K562 (cell line): Measurements from ENCODE around the gene RNF112. TPM values are rescaled to one million over a fixed set of nuclear protein-coding genes. Genes with fewer than 3 reads are reported as not detected.

Experiments used
- AFF1 ChIP-seq, 2 experiments: fragments of 450-650 bp; IDR thresholded peaks; 2 replicates each; pipeline ENCODE4 v1.6.1; 2018; ENCODE audit warnings: mild to moderate bottlenecking in 2 of 2, low read depth in 1 of 2; ENCODE audit not compliant: partially characterized antibody in 2 of 2
- ARID3B ChIP-seq: fragments of 250-450 bp; sonication (Bioruptor Pico); IDR thresholded peaks from 2 replicates; pipeline ENCODE4 v1.4.0; 2020; ENCODE audit warnings: borderline replicate concordance
- CUX1 ChIP-seq: fragments of 200-800 bp; sonication (Bioruptor generic); IDR thresholded peaks from 2 replicates; pipeline ENCODE4 v1.6.1; 2016; ENCODE audit warnings: missing genetic modification characterization, missing compliant biosample characterization
- MEIS2 ChIP-seq: fragments of 450-650 bp; IDR thresholded peaks from 2 replicates; pipeline ENCODE4 v1.6.1; 2014; ENCODE audit warnings: mild to moderate bottlenecking; ENCODE audit not compliant: partially characterized antibody
- MLX ChIP-seq, 2 experiments: fragments of 450-650 bp in 1 of 2; sonication (generic) in 1 of 2; formaldehyde crosslinking; conservative IDR thresholded peaks; 2 replicates each; pipeline versions ENCODE4 v1.4.0 to v1.8.1; 2020 to 2022; ENCODE audit warnings: mild to moderate bottlenecking in 1 of 2, missing genetic modification reagents in 1 of 2
- MTF1 ChIP-seq: fragments of 250-450 bp; sonication (Bioruptor Pico); IDR thresholded peaks from 2 replicates; pipeline ENCODE4 v1.9.0; 2021; ENCODE audit warnings: moderate library complexity, mild to moderate bottlenecking, inconsistent platforms, borderline replicate concordance
- TEAD4 ChIP-seq, 2 experiments: sonication (generic) in 1 of 2; formaldehyde crosslinking in 1 of 2; IDR thresholded peaks; 2 replicates each; pipeline versions ENCODE4 v1.6.1 to v1.8.0; 2012 to 2022; ENCODE audit warnings: borderline replicate concordance in 1 of 2, inconsistent platforms in 1 of 2, low read length in 1 of 2, mild to moderate bottlenecking in 1 of 2, missing genetic modification reagents in 1 of 2
- WHSC1 ChIP-seq: IDR thresholded peaks from one replicate; pipeline ENCODE4 v1.6.1; 2012; ENCODE audit warnings: low read length, control low read depth, inconsistent platforms
- ZBTB33 ChIP-seq: sonication (generic); formaldehyde crosslinking; IDR thresholded peaks from 2 replicates; pipeline ENCODE4 v1.8.1; 2023; ENCODE audit warnings: mild to moderate bottlenecking, missing genetic modification reagents
- ZNF140 ChIP-seq: fragments of 250-450 bp; sonication (Bioruptor Pico); IDR thresholded peaks from 2 replicates; pipeline ENCODE4 v1.8.0; 2021; ENCODE audit warnings: moderate library complexity, mild to moderate bottlenecking, inconsistent platforms
- ZNF699 ChIP-seq: fragments of 250-450 bp; sonication (Bioruptor Pico); IDR thresholded peaks from 2 replicates; pipeline ENCODE4 v1.8.0; 2021; ENCODE audit warnings: mild to moderate bottlenecking, moderate library complexity; ENCODE audit not compliant: insufficient replicate concordance
- polyA plus RNA-seq, 8 experiments: library from polyadenylated mRNA; depleted of rRNA in 4 of 8; stranded (reverse) in 5 of 8; unstranded in 3 of 8; fragments of >200 nt; fragmentation: Nextera tagmentation in 2 of 8; fragmentation: Illumina TruSeq in 1 of 8; extraction: Ambion mirVana in 2 of 8; extraction: Trizol in 1 of 8; gene quantifications; 2 replicates each; pipeline versions ENCODE4 v1.2.1 to v1.2.3, GENCODE V29; 2011 to 2014; ENCODE audit warnings: inconsistent platforms in 1 of 8, missing spikeins in 1 of 8
- total RNA-seq, 7 experiments: library from RNA; depleted of rRNA in 6 of 7; stranded (reverse); fragments of >200 nt in 6 of 7; fragmentation: Illumina TruSeq in 2 of 7; extraction: Trizol in 2 of 7; gene quantifications; 2 replicates each; pipeline versions ENCODE4 v1.2.1 to v1.2.3, GENCODE V29; 2011 to 2021; ENCODE audit warnings: low replicate concordance in 1 of 7

The RNF112 gene
- total and polyA plus RNA-seq, 9 of the 15 experiments (the other 6 are each of a cell fraction or from before 2014, with no cell fraction given) = 0.05 TPM; not detected in 8

- no peak for TF ChIP-seq AFF1 (IDR thresholded peaks at IDR 0.05; ENCODE audit: low read depth in 1 of 2, partially characterized antibody in 2 of 2)
- TF ChIP-seq ZNF699 (CRISPR knock-in tag) = no peak
- TF ChIP-seq WHSC1 = no peak
- TF ChIP-seq ZBTB33 (CRISPR knock-in tag) = peak; percentile 58; the same call in 1 of the 2 replicates
- no peak for TF ChIP-seq CUX1
- no peak for TF ChIP-seq ARID3B (CRISPR knock-in tag)
- TF ChIP-seq MTF1 (CRISPR knock-in tag) = no peak
- no peak for TF ChIP-seq TEAD4 (IDR thresholded peaks at IDR 0.05; ENCODE audit: low read length)
- TF ChIP-seq TEAD4 (CRISPR knock-in tag; IDR thresholded peaks at IDR 0.05; ENCODE audit: borderline replicate concordance) = no peak
- TF ChIP-seq MLX (CRISPR knock-in tag; conservative IDR thresholded peaks at IDR 0.05) = no peak
- no peak for TF ChIP-seq ZNF140 (CRISPR knock-in tag)
- no peak for TF ChIP-seq MEIS2
Measured at GRCh38 chr17:19384723-19385391, 26.2 kb upstream of the RNF112 start (continued).
